Glutamatergic neuron (in vitro differentiated cells): ENCODE measurements around the gene BCL6B. TPM values are rescaled to one million over a fixed set of nuclear protein-coding genes. Genes with fewer than 3 reads are reported as not detected.

Experiments
- DNase-seq: peaks from one replicate; pipeline ENCODE4 v3.0.0; 2022
- H3K27ac Mint-ChIP-seq: one replicate; pipeline ENCODE4 v1.8.0; 2020; ENCODE audit warnings: mild to moderate bottlenecking, mixed read lengths, inconsistent platforms; ENCODE audit not compliant: unreplicated experiment
- H3K27me3 Mint-ChIP-seq: one replicate; pipeline ENCODE4 v1.8.0; 2020; ENCODE audit warnings: mild to moderate bottlenecking, moderate library complexity, mixed read lengths, inconsistent platforms; ENCODE audit not compliant: unreplicated experiment
- H3K36me3 Mint-ChIP-seq: one replicate; pipeline ENCODE4 v1.8.0; 2020; ENCODE audit warnings: mild to moderate bottlenecking, mixed read lengths, inconsistent platforms; ENCODE audit not compliant: unreplicated experiment
- H3K4me1 Mint-ChIP-seq: one replicate; pipeline ENCODE4 v1.8.0; 2020; ENCODE audit warnings: mild to moderate bottlenecking, low read depth, mixed read lengths, inconsistent platforms; ENCODE audit not compliant: unreplicated experiment
- H3K4me3 Mint-ChIP-seq: one replicate; pipeline ENCODE4 v1.8.0; 2020; ENCODE audit warnings: mild to moderate bottlenecking, mixed read lengths, inconsistent platforms; ENCODE audit not compliant: unreplicated experiment
- H3K9me3 Mint-ChIP-seq: one replicate; pipeline ENCODE4 v1.8.0; 2020; ENCODE audit warnings: mild to moderate bottlenecking, moderate library complexity, mixed read lengths, inconsistent platforms; ENCODE audit not compliant: unreplicated experiment
- total RNA-seq: library from RNA; stranded (reverse); fragmentation: NEBNext Ultra II Directional; extraction: Animal tissue kit (Norgen Biotek cat#: 25700); gene quantifications from one replicate; pipeline ENCODE4 v1.2.1, GENCODE V29; 2021; ENCODE audit not compliant: unreplicated experiment
- TF ChIP-seq, protein P1 (sequence below): fragments of 200-600 bp; sonication (generic); IDR thresholded peaks from one replicate; pipeline ENCODE4 v1.5.0; 2021; ENCODE audit not compliant: partially characterized antibody, unreplicated experiment

BCL6B gene
- total RNA-seq, 1 donor from 2014 or later: not detected

- peaks cover 4% of the 10 kb centered on the region for H3K9me3 Mint-ChIP-seq
- TF ChIP-seq, protein P1, sequence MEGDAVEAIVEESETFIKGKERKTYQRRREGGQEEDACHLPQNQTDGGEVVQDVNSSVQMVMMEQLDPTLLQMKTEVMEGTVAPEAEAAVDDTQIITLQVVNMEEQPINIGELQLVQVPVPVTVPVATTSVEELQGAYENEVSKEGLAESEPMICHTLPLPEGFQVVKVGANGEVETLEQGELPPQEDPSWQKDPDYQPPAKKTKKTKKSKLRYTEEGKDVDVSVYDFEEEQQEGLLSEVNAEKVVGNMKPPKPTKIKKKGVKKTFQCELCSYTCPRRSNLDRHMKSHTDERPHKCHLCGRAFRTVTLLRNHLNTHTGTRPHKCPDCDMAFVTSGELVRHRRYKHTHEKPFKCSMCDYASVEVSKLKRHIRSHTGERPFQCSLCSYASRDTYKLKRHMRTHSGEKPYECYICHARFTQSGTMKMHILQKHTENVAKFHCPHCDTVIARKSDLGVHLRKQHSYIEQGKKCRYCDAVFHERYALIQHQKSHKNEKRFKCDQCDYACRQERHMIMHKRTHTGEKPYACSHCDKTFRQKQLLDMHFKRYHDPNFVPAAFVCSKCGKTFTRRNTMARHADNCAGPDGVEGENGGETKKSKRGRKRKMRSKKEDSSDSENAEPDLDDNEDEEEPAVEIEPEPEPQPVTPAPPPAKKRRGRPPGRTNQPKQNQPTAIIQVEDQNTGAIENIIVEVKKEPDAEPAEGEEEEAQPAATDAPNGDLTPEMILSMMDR: peak; percentile 69
- DNase-seq: no peak
- H3K4me1 Mint-ChIP-seq: peaks cover 9% of the 10 kb centered on the region
- H3K4me3 Mint-ChIP-seq: peak overlapping the region; percentile 91
- H3K27me3 Mint-ChIP-seq: peaks cover 9% of the 10 kb centered on the region
- peak overlapping the region; percentile 78 for H3K27ac Mint-ChIP-seq
- H3K36me3 Mint-ChIP-seq: no peaks in the 10 kb centered on the region
Observed at GRCh38 chr17:7014995-7015958, 7.6 kb upstream of the BCL6B start.

GRCh38 chr17:7016418-7016817, 6.4 kb upstream of the BCL6B start:
- no peak for DNase-seq
- Mint-ChIP-seq H3K27ac (no peak overlapping the region), H3K4me3 (peak overlapping the region; percentile 91), H3K4me1 (peaks cover 9% of the 10 kb centered on the region), H3K27me3 (peaks cover 9% of the 10 kb centered on the region), H3K9me3 (peaks cover 4% of the 10 kb centered on the region), H3K36me3 (no peaks in the 10 kb centered on the region)
- TF ChIP-seq, protein P1: no peak

GRCh38 chr17:7016886-7017826, 5.7 kb upstream of the BCL6B start:
- no peak for DNase-seq

DNA sequence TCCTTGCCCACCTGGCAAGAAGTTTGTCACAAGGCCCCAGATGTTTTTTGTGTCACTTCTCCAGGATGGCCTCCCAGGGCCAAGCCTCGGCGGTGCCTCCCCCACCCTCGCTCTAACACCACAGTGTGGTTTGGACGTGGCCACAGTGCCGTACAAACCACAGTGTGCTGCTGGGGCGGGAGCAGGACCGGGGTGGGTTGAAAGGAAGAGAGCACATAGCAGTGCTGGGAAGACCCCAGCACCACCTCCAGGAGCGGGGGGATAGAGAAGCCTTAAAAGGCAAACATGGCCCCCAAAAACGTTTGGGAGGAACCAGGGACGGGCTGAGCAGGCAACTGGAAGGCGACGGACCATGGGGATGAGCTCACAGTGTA, 5.0 kb upstream of the BCL6B start:
- Mint-ChIP-seq H3K4me3 (no peak overlapping the region), H3K36me3 (no peaks in the 10 kb centered on the region), H3K27me3 (peaks cover 8% of the 10 kb centered on the region), H3K9me3 (peaks cover 5% of the 10 kb centered on the region), H3K4me1 (peaks cover 9% of the 10 kb centered on the region), H3K27ac (no peak overlapping the region)
- DNase-seq: no peak
- TF ChIP-seq, protein P1: no peak

More at GRCh38 chr17:7016886-7017826, 5.7 kb upstream of the BCL6B start:
- no peaks in the 10 kb centered on the region for H3K36me3 Mint-ChIP-seq
- peaks cover 4% of the 10 kb centered on the region for H3K9me3 Mint-ChIP-seq
- H3K27ac Mint-ChIP-seq: no peak overlapping the region
- TF ChIP-seq, protein P1: no peak
- no peak overlapping the region for H3K4me3 Mint-ChIP-seq
- H3K27me3 Mint-ChIP-seq: peaks cover 8% of the 10 kb centered on the region
- H3K4me1 Mint-ChIP-seq: peaks cover 9% of the 10 kb centered on the region
